HG02623 (cell line): ENCODE data around the gene MZF1.
A peak's percentile ranks its signal among the peaks of the same experiment; 100 is the strongest.

ENCODE experiments used
- ATAC-seq: cut with Tn5 transposase; IDR thresholded peaks from one replicate; pipeline ENCODE4 v1.9.1; 2021; ENCODE audit warnings: moderate library complexity; ENCODE audit not compliant: unreplicated experiment

MZF1 gene

DNA sequence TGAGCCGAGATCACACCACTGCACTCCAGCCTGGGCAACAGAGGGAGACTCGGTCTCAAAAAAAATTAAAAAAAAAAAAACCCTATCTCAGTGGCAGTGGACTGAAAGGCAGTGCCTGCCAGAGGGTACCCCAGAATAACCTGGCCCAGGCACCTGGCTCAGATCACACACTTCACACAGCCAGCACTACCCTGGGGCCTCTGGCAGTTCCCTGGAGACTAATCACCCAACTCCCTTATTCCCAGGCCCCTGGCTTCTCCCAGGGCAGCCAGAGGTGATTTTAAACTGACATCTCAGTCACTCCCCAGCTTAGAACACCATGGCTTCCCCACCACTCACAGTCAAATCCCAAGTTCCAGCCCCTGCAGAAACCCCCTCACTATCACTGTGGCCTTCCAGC is 57.9 kb downstream of the MZF1 start:
- no peak for ATAC-seq

GRCh38 chr19:58514564-58515022 is 58.5 kb downstream of the MZF1 start:
- no peak for ATAC-seq

GRCh38 chr19:58513694-58514563 is 59.2 kb downstream of the MZF1 start:
- ATAC-seq = peak; percentile 64

- ATAC-seq = no peak
These were observed 59.9 kb downstream of the MZF1 start for GRCh38 chr19:58513213-58513693.
